ENCODE measurements around the gene HNMT.

GRCh38 chr2:137997733-137998132 is 33.5 kb downstream of the HNMT start:
- TF ChIP-seq CTCF (IDR thresholded peaks at IDR 0.05) (no peak), POLR2A (IDR thresholded peaks at IDR 0.05) (no peak)
